D721Med (cell line): Measurements from ENCODE around the gene RALGDS.

Experiments used
- DNase-seq: peaks from one replicate; pipeline ENCODE4 v3.0.0; 2011; ENCODE audit warnings: low spot score; ENCODE audit not compliant: insufficient read length
- FAIRE-seq: peaks from 2 replicates; lab custom pipeline; 2011; peaks lifted over from hg19 to GRCh38; lab: Jason Lieb, UNC
- TF ChIP-seq, protein P1 (sequence below): IDR thresholded peaks from 2 replicates; pipeline ENCODE4 v1.5.1; 2012; ENCODE audit warnings: mild to moderate bottlenecking, control low read depth; ENCODE audit not compliant: insufficient read depth; ENCODE audit errors: missing control alignments

RALGDS gene

GRCh38 chr9:133106511-133107244, 14.4 kb downstream of the RALGDS start:
- DNase-seq: no peak
- TF ChIP-seq, protein P1, sequence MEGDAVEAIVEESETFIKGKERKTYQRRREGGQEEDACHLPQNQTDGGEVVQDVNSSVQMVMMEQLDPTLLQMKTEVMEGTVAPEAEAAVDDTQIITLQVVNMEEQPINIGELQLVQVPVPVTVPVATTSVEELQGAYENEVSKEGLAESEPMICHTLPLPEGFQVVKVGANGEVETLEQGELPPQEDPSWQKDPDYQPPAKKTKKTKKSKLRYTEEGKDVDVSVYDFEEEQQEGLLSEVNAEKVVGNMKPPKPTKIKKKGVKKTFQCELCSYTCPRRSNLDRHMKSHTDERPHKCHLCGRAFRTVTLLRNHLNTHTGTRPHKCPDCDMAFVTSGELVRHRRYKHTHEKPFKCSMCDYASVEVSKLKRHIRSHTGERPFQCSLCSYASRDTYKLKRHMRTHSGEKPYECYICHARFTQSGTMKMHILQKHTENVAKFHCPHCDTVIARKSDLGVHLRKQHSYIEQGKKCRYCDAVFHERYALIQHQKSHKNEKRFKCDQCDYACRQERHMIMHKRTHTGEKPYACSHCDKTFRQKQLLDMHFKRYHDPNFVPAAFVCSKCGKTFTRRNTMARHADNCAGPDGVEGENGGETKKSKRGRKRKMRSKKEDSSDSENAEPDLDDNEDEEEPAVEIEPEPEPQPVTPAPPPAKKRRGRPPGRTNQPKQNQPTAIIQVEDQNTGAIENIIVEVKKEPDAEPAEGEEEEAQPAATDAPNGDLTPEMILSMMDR: no peak
- no peak for FAIRE-seq

GRCh38 chr9:133105461-133105770, 15.6 kb downstream of the RALGDS start:
- FAIRE-seq (no peak), DNase-seq (no peak)
- TF ChIP-seq, protein P1: no peak

DNA sequence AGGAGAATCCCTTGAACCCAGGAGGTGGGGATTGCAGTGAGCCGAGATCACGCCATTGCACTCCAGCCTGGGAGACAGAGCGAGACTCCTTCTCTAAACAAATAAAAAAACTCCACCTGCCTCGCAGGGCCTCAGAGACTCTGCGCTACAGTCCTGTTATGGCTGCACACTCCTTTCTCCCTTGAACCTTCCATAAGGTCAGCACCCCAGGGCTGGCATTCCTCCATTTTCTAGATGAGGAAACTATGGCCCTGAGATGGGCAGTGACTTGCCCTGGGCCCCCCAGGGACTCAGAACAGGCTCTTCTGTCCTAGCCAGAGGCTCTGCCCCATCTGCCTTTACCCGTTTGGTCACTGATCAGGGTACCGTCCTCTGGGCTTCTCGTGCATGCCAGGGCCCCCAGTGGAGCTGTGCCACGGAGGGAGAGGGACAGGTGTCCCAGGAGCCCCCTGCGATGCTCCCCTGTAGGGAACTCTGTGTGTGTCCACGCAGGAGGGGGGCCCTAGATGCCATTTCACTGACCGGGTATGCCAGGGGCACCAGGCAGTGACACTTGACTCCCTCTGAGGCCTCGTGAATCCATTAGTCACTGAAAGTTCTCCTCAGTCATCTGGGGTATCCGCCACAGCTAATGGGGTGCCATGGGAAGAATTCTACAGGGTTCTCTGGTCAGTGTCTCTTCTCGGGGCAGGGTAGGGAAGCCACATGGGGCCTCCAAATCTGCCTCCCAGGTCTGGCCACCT, 16.2 kb downstream of the RALGDS start:
- DNase-seq: no peak
- TF ChIP-seq, protein P1: no peak
- no peak for FAIRE-seq

DNA sequence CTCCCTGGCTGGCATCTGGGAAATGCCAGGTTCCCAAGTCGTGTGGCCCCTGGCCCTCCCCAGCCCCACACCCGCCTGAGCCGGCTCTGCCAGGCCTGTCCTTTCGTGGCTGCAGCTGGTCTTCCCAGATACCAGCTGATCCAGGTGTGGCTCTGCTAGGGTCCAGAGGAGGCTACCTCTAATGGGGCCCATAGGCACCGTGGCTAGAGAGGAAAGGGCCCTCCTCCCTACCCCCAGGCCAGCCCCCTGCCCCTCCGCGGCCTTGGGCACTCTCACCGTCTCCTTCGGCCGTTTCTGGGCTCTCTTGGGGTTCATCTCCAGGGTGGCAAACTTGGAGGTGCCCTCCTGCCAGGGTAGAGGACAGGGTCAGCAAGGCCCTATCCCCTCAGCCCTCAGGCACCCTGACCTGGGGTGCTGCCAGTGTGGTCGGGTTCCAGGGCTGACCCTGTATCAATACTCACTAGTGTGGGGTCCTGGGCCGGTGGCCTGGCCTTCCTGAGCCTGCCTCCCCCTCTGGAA, 17.0 kb downstream of the RALGDS start:
- TF ChIP-seq, protein P1: no peak
- no peak for FAIRE-seq
- DNase-seq: no peak

GRCh38 chr9:133103183-133103986, 17.7 kb downstream of the RALGDS start:
- DNase-seq: no peak
- no peak for FAIRE-seq
- TF ChIP-seq, protein P1: peak; percentile 61

GRCh38 chr9:133102190-133103021, 18.6 kb downstream of the RALGDS start:
- no peak for FAIRE-seq
- TF ChIP-seq, protein P1: no peak
- no peak for DNase-seq
